DMS114 treated with DMSO at 0.1 percent for 48 hours (cell line): Measurements from ENCODE around the gene CDIPT.
"Not testable (repeated sequence)": the region's sequence is repeated elsewhere in the genome, so short reads cannot be mapped to it uniquely, and the experiment has no call there.

Source experiments
- DNase-seq: peaks from one replicate; lab custom pipeline; 2025; ENCODE audit not compliant: unreplicated experiment; lab: John Stamatoyannopoulos, UW

CDIPT gene

GRCh38 chr16:29897333-29897732 is 34.3 kb upstream of the CDIPT start:
- no peak for DNase-seq

DNA sequence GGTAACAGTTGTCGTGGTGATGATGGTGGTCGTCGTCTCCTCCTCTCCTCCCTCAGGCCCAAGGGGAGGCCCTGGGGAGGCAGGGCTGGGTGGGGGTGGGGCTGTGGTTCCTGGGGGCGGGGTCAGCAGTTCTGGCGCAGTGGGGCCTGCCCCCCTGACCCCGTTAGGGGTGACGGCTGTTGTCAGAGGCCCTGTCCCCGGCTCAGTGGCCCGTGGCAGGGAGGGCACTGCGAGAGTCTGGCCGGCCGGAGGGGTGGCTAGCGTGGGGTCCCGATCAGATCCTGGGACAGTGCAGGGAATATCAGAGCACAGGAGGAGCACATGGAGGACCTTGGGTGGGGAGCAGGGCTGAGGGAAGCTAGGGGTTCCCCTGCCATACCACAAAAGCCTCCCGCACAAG is 33.8 kb upstream of the CDIPT start:
- no peak for DNase-seq

DNA sequence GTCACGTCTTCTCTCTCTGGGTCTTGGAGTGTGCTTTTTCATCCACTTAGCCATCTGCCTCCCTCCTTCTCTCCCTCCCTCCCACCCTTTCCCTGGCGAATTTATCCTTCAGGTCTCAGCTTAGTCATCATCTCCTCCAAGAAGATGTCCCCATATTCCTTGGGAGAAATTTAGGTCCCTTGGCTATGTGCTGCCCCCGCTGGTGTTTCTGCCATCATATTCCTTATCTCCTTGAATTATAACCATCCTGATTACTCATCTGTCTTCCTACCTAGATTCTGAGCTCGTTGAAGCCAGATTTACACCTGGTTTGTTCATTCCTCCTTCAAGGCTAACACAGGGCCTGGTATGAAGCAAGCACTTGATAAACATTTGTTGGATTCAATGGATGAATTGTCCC is 31.3 kb upstream of the CDIPT start:
- DNase-seq: no peak

DNA sequence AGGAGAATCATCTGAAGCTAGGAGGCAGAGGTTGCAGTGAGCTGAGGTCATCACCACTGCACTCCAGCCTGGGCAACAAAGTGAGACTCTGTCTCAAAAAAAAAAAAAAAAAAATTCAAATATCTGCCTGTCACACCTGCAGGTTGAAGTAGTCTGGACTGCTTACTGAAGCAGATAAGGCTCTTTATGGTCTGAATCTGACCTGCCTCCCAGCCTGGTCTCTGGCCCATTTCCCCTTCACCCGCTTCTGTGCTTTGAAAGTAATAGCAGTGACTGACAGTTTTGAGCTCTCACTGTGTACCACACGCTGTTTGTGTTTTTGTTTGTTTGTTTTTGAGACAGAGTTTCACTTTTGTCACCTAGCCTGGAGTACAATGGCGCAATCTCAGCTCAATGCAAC is 30.5 kb upstream of the CDIPT start:
- no peak for DNase-seq

- no peak for DNase-seq
Observed at GRCh38 chr16:29892458-29892813, 29.4 kb upstream of the CDIPT start.

GRCh38 chr16:29891525-29892457 is 28.8 kb upstream of the CDIPT start:
- DNase-seq: no peak

- not testable (repeated sequence) for DNase-seq
Observed at GRCh38 chr16:29889372-29889771, 26.3 kb upstream of the CDIPT start.

- DNase-seq: no peak
Observed at GRCh38 chr16:29883987-29884386, 21.0 kb upstream of the CDIPT start.

GRCh38 chr16:29881050-29881449 is 18.0 kb upstream of the CDIPT start:
- DNase-seq: no peak

DNA sequence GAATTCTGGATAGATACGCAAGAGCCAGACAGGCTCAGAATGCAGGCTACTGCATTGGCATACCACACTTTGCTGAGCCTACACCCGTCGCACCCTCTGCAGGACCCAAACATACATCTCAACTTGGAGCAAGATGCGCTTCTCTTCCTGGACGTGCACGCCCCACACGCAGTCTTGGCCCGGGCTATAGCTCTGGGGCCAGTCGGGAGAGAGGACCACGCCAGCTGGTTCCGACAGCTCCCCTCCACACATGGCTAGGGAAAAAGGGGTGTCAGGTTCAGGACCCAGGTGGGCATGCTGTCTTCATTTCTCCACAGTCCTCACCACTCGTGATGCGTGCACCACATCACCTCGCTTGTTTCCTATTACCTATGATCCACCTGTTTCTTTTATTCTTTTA is 15.1 kb upstream of the CDIPT start:
- no peak for DNase-seq

- no peak for DNase-seq
Observed at GRCh38 chr16:29877266-29877961, 14.4 kb upstream of the CDIPT start.

- no peak for DNase-seq
Observed at GRCh38 chr16:29876594-29877249, 13.7 kb upstream of the CDIPT start.

DNA sequence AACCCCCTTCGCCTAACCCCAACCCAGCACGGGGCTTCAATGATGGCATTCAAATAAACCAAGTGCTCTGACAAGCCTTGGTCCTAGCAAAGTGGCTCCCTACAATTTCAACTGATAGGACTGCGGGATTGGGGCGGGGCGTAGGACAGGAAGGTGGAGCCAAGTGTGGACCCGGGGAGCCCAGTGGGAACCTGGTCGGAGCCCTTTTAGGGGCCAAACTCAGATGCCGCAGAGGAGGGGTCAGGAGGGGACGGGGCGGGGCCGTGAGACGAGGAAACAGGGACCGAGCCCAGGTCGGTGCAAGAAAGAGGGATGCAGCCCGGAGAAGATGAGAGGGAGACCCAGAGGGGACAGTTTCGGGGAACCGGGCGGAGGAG is 13.2 kb upstream of the CDIPT start:
- no peak for DNase-seq

DNA sequence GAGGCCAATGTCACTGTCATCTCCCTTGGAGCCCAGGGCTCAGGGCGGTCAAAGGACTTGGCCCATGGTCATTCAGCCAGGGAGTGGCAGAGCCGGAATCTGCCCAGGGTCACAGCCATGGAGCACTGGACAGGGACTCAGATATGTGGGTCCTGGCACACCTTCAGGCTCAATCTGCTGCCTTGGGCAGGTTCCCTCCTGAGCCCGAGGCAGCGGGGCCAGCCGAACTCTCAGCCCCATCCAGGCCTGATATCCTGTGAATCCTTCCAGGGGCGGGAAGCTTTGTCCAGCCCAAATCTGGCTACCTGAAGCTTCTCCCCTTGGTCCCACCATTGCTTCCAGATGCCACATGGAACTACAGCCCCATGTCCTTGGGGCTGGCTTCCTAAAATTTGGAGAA is 12.2 kb upstream of the CDIPT start:
- DNase-seq: no peak

- no peak for DNase-seq
Observed at GRCh38 chr16:29873319-29873718, 10.3 kb upstream of the CDIPT start.

DNA sequence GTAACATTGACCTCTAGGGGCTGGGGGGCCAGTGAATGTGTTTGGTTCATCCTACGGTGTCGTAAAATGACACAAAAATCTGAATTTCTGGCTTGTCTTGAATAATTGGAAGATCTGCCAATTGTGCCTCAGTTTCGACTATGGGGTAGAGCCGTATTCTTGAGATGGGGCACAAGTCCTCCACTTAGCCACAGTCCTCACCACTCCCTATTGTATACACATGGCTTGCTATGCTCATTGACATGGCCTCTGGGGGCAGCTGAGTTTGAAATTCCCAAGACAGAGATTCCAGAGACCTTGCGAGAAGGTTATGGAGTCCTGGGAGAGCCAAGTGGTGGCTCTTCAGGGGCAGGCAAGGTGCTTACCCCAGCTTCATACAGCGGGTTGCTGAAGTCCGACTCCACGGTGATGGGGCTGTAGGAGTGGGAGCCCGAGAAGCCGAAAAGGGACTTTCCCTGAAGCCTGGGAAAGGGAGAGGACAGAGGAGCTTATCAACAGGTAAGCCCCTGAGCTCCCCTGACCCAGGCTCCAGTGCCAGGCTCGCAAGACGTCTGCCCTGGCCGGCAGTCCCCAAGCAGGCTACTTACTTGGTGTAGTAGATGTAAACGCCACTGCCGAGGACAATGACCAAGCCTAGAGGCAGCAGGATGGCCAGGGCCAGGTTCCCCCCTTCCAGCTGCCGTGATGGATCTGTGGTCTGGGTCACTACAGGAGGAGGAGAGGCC is 9.0 kb upstream of the CDIPT start:
- DNase-seq: no peak

- DNase-seq: not testable (repeated sequence)
Observed at GRCh38 chr16:29869067-29869466, 6.0 kb upstream of the CDIPT start.

- no peak for DNase-seq
Observed at GRCh38 chr16:29868396-29869009, 5.5 kb upstream of the CDIPT start.

- no peak for DNase-seq
Observed at GRCh38 chr16:29864205-29864604, 1.2 kb upstream of the CDIPT start.

- DNase-seq: no peak
Observed at GRCh38 chr16:29863669-29863984, 601 bp upstream of the CDIPT start.

DNA sequence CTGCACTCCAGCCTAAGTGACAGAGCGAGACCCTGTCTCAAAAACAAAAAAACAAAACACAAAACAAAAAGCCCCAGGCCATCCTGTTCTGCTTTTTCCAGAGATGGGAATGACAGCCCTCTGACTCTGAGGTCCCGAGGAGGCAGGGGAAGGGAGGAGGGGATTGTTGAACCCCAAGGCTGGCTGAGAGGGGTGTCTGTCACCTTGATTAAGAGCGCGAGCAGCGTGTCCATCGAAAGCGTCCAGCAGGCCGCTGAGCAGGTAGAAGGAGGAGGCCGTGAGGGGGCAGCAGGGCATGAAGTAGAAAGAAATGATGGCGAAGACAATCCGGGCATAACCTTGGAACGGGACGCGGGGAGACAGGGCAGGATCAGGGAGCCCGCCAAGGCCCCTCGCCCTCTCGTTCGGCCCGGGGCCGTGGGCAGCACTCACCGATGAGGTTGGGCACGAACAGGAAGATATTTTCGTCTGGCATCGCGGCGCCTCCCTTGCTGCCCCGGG is 593 bp downstream of the CDIPT start:
- DNase-seq: no peak
